GM21526 (cell line): Measurements from ENCODE around the gene STAT2.
A peak's percentile ranks its signal among the peaks of the same experiment; 100 is the strongest.
"Not testable (repeated sequence)": the region's sequence is repeated elsewhere in the genome, so short reads cannot be mapped to it uniquely, and the experiment has no call there.

Experiments
- ATAC-seq: cut with Tn5 transposase; IDR thresholded peaks from one replicate; pipeline ENCODE4 v1.9.1; 2021; ENCODE audit warnings: moderate library complexity; ENCODE audit not compliant: unreplicated experiment, low FRiP score

Gene STAT2

GRCh38 chr12:56332512-56333196 is 27.3 kb downstream of the STAT2 start:
- no peak for ATAC-seq

DNA sequence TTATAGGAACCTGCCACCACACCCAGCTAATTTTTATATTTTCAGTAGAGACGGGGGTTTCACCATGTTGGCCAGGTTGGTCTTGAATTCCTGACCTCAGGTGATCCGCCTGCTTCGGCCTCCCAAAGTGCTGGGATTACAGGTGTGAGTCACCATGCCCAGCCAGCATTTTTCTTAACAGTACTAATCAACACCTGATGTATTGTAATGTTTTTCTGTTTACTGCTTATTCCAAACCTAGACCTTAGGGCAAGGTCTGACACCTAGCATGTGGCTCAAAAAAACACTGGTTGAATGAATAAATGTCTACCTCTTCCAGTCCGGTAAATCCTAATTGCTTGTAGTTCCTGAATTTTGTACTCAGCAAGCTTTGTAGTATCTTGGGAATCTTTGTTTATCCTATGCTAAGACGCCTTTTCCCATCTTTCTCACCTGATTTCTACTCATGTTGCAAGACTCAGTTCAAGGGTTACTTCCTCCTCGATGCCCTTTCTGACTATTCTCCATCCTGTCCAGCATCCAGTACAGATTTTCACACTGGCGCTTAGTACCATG is 28.9 kb downstream of the STAT2 start:
- no peak for ATAC-seq

- ATAC-seq = no peak
Measured at GRCh38 chr12:56326533-56326932, 33.4 kb downstream of the STAT2 start.

DNA sequence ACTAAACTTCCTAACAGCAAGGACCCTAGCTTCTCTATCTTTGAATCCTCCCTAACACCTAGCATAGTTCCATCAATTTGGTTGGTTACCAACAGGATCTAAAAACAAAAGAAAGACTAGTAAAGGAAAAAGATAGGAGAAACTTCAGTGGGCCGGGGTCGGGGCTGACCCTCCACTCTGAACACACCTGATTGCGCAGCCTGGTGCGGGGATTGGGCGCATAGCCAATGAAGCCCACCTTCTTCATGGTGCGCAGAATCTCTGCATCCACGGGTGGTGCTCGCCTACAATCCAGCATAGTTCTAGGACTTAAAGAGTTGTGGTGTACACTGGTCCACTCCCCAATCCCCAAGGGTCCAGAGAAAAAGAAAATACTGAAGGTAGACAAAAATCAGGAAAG is 33.8 kb downstream of the STAT2 start:
- ATAC-seq = no peak

DNA sequence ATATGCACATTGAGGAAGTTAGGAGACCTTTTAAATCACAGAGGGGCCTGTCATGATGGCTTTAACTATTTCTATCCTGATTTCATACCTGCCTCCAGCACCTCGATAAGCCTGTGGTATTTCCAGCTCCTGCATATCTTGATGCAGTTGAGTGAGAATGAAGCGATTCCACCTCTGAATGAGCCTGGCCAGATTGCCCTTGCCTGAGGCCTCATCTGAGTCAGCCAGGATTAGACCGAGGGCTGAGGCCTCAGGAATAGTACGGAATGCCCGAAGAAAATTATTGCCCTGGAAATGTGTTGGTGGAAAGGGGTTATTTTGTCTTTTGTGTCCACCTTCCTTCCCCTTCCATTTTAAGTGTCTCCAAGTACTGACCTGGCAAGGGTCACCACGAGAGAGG is 35.7 kb downstream of the STAT2 start:
- no peak for ATAC-seq

GRCh38 chr12:56321610-56322009 is 38.3 kb downstream of the STAT2 start:
- not testable (repeated sequence) for ATAC-seq

GRCh38 chr12:56321027-56321426 is 38.9 kb downstream of the STAT2 start:
- no peak for ATAC-seq

DNA sequence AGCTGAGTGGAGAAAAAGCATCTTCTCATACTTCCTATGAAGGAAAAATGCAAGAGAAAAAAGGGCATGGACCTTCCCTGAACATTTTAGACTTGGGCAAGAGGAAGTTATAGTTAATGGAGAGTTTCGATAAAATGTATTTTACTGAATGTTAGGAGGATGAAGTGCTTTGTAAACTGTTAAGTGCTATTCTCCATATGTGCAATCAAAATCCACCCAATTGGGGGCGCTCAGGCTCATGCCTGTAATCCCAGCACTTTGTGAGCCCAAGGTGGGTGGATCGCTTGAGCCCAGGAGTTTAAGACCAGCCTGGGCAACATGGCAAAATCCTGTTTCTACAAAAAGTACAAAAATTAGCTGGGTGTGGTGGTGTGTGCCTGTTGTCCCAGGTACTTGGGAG is 42.2 kb downstream of the STAT2 start:
- no peak for ATAC-seq

DNA sequence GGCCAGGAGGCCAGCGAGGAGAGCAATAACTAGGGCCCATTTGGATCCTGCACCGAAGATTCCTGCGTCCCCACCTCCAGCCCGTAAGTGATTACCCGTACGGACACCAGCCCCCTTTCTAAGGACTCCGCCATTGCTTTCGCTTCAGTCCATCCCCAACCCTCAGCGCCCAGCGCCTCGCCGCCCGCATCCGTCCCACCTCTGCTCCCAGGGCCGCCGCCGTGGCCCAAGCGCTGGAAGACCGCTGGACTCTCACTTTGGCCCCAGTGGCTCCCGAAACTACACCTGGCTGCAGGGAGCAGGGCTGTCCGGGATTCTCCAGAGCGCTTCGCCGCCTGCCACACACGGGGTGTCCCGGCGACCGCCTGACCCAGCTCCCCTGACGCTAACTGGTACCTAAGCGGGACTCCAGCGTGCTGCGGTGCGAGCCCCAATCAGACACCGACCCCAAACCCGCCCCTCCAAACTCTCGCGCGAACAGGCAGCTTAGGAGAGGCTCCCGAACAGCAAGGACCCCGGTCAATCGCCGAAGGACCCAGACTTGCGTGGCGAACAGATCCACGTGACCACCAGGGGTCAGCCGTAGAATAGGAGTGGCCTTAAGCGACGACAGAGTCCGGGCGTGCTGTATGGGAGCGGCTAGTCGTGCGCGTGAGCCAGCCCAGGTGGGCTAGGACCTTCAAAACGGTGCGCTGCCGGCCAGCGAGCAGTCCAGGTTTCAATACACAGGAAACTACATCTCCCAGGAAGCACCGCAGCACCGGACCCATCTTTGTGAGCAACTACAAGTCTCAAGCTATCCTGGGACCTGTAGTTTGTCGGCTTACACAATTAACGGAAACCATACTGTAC is 44.1 kb downstream of the STAT2 start, which contains the start of gene CNPY2:
CNPY2 (minus strand) TSS at position 367 of the 852 bp plus-strand sequence. CDS start 771 bp downstream, outside the sequence.
- ATAC-seq = peak; percentile 88

DNA sequence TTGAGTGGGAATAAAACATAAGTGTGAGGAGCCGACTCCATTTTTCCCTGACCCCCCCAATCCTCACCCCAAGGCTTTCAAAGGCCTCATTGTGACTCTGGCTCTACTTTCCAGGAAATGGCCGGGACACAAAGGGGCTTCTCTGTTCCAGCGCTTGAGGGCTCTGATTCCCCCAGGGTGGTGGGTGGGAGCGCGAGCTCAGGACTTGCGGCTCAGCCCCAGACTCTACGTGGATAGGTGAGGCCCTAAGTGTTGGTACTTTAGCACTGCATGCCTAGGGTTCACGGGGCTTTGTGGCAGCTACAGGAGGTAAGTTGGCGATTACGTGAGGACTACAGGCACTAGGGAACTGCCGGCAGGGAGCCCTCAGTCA is 44.7 kb downstream of the STAT2 start:
- no peak for ATAC-seq

GRCh38 chr12:56311003-56311402 is 48.9 kb downstream of the STAT2 start:
- ATAC-seq = no peak

GRCh38 chr12:56308714-56309113 is 51.2 kb downstream of the STAT2 start:
- no peak for ATAC-seq

DNA sequence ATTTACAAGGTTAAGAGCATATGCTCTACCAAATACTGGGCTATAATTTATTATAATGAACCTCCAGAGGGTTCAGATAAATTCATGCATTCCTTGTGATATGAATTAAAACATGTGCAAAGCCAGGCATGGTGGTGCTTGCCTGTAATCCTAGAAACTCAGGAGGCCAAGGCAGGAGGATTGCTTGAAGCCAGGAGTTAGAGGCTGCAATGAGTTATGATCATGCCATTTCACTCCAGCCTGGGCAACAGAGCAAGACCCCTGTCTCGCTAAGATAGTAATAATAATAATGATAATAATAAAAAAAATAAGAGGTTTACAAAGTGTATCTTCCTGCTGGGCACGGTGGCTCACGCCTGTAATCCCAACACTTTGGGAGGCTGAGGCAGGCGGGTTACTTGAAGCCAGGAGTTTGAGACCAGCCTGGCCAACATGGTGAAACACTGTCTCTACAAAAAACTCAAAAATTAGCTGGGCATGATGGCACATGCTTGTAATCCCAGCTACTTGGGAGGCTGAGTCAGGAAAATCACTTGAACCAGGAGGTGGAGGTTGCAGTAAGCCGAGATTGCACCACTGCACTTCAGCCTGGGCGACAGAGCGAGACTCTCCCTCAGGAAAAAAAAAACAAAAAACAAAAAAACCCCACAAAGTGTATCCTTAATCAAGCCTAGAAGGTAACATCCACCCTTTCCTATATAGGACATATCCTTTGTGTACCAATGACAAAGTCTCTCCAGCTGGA is 52.5 kb downstream of the STAT2 start:
- no peak for ATAC-seq

DNA sequence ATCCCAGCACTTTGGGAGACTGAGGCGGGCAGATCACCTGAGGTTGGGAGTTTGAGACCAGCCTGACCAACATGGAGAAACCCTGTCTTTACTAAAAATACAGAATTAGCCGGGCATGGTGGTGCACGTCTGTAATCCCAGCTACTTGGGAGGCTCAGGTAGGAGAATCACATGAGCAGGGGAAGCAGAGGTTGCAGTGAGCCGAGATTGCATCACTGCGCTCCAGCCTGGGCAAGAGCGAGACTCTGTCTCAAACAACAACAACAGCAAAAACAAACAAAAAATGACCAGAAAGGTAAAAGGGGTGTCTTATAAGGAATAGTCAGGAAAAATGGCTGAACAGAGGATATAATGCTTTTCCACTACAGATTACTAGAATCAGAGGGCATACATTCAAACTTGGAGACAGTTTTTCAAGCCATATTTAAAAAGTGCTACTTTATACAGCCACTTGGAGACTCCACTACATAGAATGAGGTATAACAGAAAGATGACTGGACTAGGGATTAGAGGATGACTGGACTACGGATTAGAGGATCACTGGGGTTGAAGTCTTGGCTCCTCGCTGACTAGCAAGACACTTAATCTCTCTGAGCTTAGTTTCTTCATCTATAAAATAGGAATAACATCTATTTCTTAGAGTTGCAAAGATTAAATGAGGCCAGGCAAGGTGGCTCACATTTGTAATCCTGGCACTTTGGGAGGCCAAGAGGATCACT is 54.9 kb downstream of the STAT2 start:
- ATAC-seq = no peak

- ATAC-seq = no peak
Measured at GRCh38 chr12:56304276-56304675, 55.6 kb downstream of the STAT2 start.

DNA sequence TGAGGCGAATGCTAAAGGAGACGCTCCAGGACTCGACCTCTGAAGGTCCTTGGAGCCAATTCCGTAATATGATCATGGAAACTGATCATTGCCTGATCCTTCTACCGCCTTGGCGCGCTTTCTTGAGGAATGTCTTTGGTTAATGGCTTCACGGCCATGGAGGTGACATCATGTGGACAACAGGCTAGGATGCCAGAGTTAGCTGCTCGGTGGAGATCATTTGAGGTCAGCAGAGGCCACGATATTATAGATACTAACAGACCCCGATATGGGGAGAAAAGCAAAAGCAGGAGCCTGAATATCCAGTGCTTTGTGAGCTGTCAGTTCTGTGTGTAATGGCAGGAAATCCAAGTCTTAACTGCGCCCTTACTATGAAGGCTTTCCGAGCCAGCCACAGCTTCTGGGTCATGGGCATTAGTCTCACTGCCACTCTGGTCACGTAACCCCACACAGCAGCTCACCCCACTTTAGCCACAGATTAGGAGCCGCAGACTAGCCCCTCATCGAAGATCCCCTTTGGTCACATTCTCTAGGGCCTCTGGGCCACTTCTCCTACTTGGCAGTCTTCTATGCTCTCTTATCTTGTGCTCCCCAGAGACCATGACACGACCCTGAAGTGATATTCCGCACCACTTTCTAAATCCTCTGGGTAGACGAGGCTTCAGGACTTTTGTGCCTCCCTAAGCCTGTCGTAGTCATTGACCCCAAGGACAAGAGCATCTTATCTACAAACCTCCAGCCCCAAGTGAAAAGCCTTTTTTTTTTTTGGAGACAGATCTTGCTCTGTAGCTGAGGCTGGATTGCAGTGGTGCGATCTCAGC is 59.1 kb downstream of the STAT2 start:
- ATAC-seq = no peak

DNA sequence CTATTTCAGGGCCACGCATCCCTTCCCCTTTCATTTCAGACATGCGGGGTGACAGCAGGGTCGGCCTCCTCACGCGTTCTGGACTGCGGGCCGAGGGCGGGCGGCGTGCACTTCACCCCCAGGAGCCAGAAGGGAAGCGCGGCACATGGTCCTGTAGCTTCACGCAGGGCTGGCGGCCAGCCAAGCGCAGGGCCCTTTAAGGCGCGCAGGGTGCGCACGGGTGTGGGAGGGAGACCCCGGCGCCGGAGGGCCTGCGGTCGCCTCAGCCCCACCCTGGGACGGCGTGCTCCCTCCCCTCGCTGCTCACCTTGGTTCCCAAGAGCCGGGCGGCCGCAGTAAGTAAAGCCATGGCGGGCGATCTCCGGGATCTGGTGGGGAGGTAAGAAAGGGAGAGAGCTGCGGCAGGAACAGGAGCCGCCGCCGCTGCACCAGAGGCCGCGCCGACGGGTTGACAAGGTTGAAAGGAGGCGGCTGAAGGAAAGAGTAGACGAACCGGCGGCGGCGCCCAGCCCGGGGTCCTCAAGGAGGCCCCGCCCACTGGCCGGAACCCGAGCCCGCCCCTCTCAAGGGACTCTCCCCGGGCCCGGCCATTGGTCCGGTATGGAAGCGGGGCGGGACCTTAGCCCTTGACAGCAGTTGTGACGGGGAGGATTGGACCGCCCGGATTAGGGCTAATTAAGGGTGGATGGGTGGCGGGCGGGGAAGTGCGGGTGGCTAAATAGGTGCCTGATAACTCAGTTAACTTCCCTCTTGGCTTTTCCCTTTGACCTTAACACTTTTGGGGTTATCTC is 59.9 kb downstream of the STAT2 start, which contains the start of gene CS:
CS (minus strand) TSS at position 478 of the 791 bp plus-strand sequence; CDS start at position 349, 129 bp downstream.
- ATAC-seq = peak; percentile 87

DNA sequence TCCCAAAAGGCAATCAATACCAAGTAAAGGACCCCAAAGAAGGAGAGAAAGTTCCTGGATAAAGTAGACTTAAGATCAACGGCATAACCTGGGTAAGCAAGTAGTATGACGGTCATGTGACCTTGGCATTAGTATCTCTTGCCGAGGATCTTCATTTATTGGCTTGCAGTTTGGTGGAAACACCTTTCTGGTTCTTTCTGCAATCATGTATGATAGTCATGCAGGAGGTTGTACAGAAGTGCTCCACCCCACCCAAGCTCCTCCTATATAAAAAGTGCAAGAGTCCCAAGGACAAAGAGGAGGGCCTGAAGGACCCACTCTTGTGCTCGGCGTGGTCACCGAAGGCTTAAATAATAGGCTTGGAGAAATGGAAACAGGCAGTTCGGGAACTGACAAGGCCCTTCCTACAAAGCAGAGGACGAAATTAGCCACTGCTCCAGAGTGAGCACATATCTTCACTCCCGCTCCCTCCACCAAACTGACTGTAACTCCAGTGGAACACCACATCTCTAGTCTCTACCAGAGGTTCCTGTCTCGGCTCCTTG is 60.5 kb downstream of the STAT2 start:
- ATAC-seq = no peak
